ENCODE results near the gene ADAM10. TPM values are rescaled to one million over a fixed set of nuclear protein-coding genes. Genes with fewer than 3 reads are reported as not detected.

The ADAM10 gene
- total and polyA plus RNA-seq, 8 donors: 6.1 to 96.2 (median 32.2) TPM

- intact Hi-C loops (cut with DNase I): no loop called here
- H3K36me3 ChIP-seq: peaks cover 0 to 5% (median 3%) of the 10 kb centered on the region in 3 donors
- no peaks in the 10 kb centered on the region for H3K27me3 ChIP-seq
- no peaks in the 10 kb centered on the region for H3K9me3 ChIP-seq
- ATAC-seq: no peak
- no peaks in the 10 kb centered on the region for H3K4me1 ChIP-seq
- H3K27ac ChIP-seq: no peak overlapping the region
- no peak for FAIRE-seq
- no peak for DNase-seq
- TF ChIP-seq, protein P1, sequence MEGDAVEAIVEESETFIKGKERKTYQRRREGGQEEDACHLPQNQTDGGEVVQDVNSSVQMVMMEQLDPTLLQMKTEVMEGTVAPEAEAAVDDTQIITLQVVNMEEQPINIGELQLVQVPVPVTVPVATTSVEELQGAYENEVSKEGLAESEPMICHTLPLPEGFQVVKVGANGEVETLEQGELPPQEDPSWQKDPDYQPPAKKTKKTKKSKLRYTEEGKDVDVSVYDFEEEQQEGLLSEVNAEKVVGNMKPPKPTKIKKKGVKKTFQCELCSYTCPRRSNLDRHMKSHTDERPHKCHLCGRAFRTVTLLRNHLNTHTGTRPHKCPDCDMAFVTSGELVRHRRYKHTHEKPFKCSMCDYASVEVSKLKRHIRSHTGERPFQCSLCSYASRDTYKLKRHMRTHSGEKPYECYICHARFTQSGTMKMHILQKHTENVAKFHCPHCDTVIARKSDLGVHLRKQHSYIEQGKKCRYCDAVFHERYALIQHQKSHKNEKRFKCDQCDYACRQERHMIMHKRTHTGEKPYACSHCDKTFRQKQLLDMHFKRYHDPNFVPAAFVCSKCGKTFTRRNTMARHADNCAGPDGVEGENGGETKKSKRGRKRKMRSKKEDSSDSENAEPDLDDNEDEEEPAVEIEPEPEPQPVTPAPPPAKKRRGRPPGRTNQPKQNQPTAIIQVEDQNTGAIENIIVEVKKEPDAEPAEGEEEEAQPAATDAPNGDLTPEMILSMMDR (IDR thresholded peaks at IDR 0.05): no peak
- H3K4me3 ChIP-seq: no peak overlapping the region
Measured at GRCh38 chr15:58650102-58650501, 99.4 kb downstream of the ADAM10 start.

- 97 to 98% methylated on average over 2 of the region's 2 CpGs for WGBS, 2 donors
- DNase-seq (no peak), ATAC-seq (no peak), FAIRE-seq (no peak)
- no peaks in the 10 kb centered on the region for H3K4me1 ChIP-seq
- H3K27me3 ChIP-seq: no peaks in the 10 kb centered on the region
- no peak overlapping the region for H3K27ac ChIP-seq
- H3K4me3 ChIP-seq: no peak overlapping the region
- intact Hi-C loops (cut with DNase I): no loop called here
- TF ChIP-seq, protein P1 (IDR thresholded peaks at IDR 0.05): no peak
- H3K36me3 ChIP-seq: peaks cover 0 to 3% (median under 1%) of the 10 kb centered on the region in 3 donors
- H3K9me3 ChIP-seq: no peaks in the 10 kb centered on the region
Measured at GRCh38 chr15:58649175-58649574, 100.3 kb downstream of the ADAM10 start.

DNA sequence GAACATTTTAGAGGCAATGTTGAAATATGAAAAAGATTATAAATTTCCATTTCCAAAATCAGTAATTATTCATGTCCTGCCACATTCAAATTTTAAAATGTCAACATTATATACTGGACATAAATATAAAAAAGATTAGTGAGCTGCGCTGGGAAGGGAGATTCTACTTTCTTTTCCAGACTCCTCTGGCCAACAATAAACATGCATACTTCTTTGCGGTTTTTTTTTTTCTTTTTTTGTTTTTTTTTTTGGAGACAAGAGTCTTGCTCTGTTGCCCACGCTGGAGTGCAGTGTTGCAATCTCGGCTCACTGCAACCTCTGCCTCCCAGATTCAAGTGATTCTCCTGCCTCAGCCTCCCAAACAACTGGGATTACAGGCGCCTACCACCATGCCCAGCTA is 105.5 kb downstream of the ADAM10 start:
- Histone ChIP-seq H3K9me3 (no peaks in the 10 kb centered on the region), H3K36me3 (peaks cover 0 to 6% (median 3%) of the 10 kb centered on the region in 3 donors), H3K4me3 (no peak overlapping the region), H3K4me1 (no peaks in the 10 kb centered on the region), H3K27me3 (no peaks in the 10 kb centered on the region), H3K27ac (no peak overlapping the region)
- WGBS, 2 donors: 89 to 99% methylated on average over 5 of the region's 5 CpGs
- intact Hi-C loops (cut with DNase I): loop anchor here in 1 of 3 donors (5.0 kb wide), 1 partner anchor 208 kb away; no protein-coding TSS in a partner anchor
- TF ChIP-seq, protein P1 (IDR thresholded peaks at IDR 0.05): no peak
- no peak for DNase-seq
- FAIRE-seq: no peak
- no peak for ATAC-seq

GRCh38 chr15:58641660-58642059 is 107.8 kb downstream of the ADAM10 start:
- Histone ChIP-seq H3K36me3 (peaks cover 0 to 6% (median 0%) of the 10 kb centered on the region in 3 donors), H3K9me3 (no peaks in the 10 kb centered on the region), H3K4me3 (no peak overlapping the region), H3K27ac (no peak overlapping the region), H3K4me1 (no peaks in the 10 kb centered on the region), H3K27me3 (no peaks in the 10 kb centered on the region)
- FAIRE-seq: no peak
- no peak for DNase-seq
- WGBS, 2 donors: 62 to 76% methylated on average over 4 of the region's 4 CpGs
- TF ChIP-seq, protein P1 (IDR thresholded peaks at IDR 0.05): no peak
- ATAC-seq: peak in 1 of 4 donors; percentile 63
- intact Hi-C loops (cut with DNase I): loop anchor here in 1 of 3 donors (5.0 kb wide), 1 partner anchor 211 kb away; no protein-coding TSS in a partner anchor

DNA sequence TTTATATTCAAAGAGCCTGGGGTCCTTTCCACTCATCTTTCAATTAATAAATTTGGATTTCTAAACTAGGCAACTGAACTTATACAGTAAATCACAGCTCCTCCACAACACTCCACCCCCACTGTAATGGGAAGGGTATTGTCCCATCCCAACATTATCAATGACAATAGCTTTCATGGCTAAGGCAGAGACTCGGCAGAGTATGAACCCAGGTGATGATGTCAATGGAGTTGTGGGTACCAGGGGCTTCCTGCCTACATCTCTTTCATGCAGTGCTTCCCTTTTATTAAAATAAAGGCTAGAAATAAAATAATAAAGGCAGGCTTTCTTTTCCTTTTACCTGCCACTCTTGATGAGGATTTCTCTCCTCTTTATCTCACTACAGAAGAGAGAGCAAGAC is 109.5 kb downstream of the ADAM10 start:
- no peak for ATAC-seq
- intact Hi-C loops (cut with DNase I): loop anchor here in 1 of 3 donors (5.0 kb wide), 1 partner anchor 212 kb away; no protein-coding TSS in a partner anchor
- 86 to 98% methylated on average over 1 of the region's 1 CpG for WGBS, 2 donors
- H3K4me3 ChIP-seq: no peak overlapping the region
- TF ChIP-seq, protein P1 (IDR thresholded peaks at IDR 0.05): no peak
- no peaks in the 10 kb centered on the region for H3K9me3 ChIP-seq
- H3K4me1 ChIP-seq: no peaks in the 10 kb centered on the region
- peaks cover 0 to 11% (median 0%) of the 10 kb centered on the region in 3 donors for H3K36me3 ChIP-seq
- no peaks in the 10 kb centered on the region for H3K27me3 ChIP-seq
- no peak for FAIRE-seq
- no peak for DNase-seq
- H3K27ac ChIP-seq: no peak overlapping the region

Data from pancreas (tissue), 10 donors.